ENCODE data around the gene ZSCAN31.
"Not testable (repeated sequence)": the region's sequence is repeated elsewhere in the genome, so short reads cannot be mapped to it uniquely, and the experiment has no call there.

The ZSCAN31 gene

GRCh38 chr6:28337121-28337520 lies 1.2 kb upstream of the ZSCAN31 start:
- Mint-ChIP-seq H3K9me3 (peaks cover 6% of the 10 kb centered on the region), H3K4me3 (no peak overlapping the region)

DNA sequence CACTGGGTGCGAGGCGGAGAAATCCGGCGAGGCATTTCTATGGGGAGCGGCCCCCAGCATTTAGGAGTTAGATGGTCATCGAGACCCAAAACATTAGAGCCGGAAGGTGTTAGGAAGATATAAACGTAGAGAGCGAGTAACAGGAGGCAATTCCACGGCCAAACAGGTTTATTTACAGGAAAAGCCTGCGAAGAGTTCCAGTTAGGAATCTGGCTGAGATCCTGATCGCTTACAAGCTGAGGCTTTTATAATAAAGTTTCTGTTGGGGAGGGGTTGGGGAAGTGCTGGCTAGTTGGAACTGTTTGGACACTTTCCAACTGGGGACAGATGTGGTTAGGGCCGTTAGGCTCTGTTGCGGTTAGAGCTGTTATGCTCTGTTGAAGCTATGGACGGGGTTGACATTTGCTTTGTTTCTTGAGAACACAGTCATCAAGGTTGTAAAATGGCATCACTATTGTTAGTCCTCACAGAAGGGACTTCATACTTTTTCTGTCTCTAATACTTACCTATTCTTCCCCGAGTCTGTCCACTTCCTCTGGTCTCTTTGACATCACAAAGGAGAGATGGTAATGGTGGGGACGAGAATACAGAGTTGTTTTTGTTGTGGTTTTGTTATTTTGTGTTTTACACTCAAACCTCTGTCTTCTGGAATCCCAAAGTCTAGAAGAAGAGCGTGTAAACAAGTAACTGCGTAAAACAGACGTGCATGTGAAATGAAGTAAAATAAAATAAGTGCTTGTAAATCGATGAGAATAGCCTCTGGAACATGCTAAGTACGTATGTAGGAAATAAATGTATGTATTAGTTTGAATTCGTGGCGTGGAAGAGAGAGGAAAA lies 554 bp upstream of the ZSCAN31 start:
- no peak overlapping the region for H3K4me3 Mint-ChIP-seq
- H3K4me1 Mint-ChIP-seq = peaks cover 7% of the 10 kb centered on the region

More at GRCh38 chr6:28337121-28337520, 1.2 kb upstream of the ZSCAN31 start:
- Mint-ChIP-seq H3K27ac (no peak overlapping the region), H3K4me1 (peaks cover 7% of the 10 kb centered on the region), H3K36me3 (peaks cover 3% of the 10 kb centered on the region), H3K27me3 (no peaks in the 10 kb centered on the region)

GRCh38 chr6:28335040-28335563 lies 846 bp downstream of the ZSCAN31 start:
- no peak overlapping the region for H3K27ac Mint-ChIP-seq
- H3K9me3 Mint-ChIP-seq = no peaks in the 10 kb centered on the region
- no peaks in the 10 kb centered on the region for H3K27me3 Mint-ChIP-seq
- H3K4me1 Mint-ChIP-seq = peaks cover 7% of the 10 kb centered on the region
- H3K4me3 Mint-ChIP-seq = no peak overlapping the region
- H3K36me3 Mint-ChIP-seq = no peaks in the 10 kb centered on the region

More for the DNA sequence above, 554 bp upstream of the ZSCAN31 start:
- Mint-ChIP-seq H3K36me3 (peaks cover 3% of the 10 kb centered on the region), H3K27ac (no peak overlapping the region), H3K27me3 (no peaks in the 10 kb centered on the region), H3K9me3 (peaks cover 6% of the 10 kb centered on the region)

DNA sequence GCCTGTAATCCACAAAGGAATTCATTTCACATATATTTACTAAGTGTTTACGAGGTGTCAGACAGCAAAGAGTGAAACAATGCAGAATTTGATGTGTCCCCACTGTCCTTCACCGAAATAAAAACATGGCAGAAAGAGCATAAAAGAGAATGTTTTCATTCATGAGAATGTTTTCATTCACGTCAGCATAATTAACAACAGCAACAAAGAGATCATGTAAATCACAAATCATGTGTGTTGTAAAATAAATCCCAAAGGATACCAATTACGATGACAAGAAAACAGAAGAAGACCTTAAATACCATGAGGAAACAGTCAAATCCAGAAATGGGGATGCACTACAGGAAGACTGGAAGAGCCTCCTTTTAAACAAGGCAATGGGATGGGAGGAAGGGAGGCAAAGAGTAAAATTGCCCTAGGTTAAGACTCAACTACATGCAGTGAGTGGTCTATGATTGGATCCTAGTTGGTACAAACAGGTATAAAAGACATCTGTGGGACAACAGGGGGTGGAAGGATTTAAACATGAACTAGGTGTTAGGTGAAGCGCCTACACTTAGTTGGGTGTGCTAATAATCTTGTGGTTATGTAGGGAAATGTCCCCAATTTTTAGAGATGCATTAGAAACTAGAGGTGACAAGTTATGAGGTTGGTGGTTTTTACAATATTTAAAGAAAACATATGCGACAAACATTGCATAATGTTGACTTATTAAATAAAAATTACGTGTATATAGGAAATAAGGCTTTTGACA lies 1.5 kb downstream of the ZSCAN31 start:
- no peaks in the 10 kb centered on the region for H3K9me3 Mint-ChIP-seq
- peak overlapping the region; percentile 6 for H3K4me3 Mint-ChIP-seq
- H3K4me1 Mint-ChIP-seq = peaks cover 7% of the 10 kb centered on the region
- no peaks in the 10 kb centered on the region for H3K27me3 Mint-ChIP-seq
- H3K27ac Mint-ChIP-seq = peak overlapping the region; percentile 82
- no peaks in the 10 kb centered on the region for H3K36me3 Mint-ChIP-seq

- H3K27me3 Mint-ChIP-seq = no peaks in the 10 kb centered on the region
- H3K36me3 Mint-ChIP-seq = peaks cover 5% of the 10 kb centered on the region
- peaks cover 7% of the 10 kb centered on the region for H3K4me1 Mint-ChIP-seq
- H3K4me3 Mint-ChIP-seq = no peak overlapping the region
- peak overlapping the region; percentile 14 for H3K27ac Mint-ChIP-seq
- no peaks in the 10 kb centered on the region for H3K9me3 Mint-ChIP-seq
Measured at GRCh38 chr6:28333599-28334018, 2.3 kb downstream of the ZSCAN31 start.

DNA sequence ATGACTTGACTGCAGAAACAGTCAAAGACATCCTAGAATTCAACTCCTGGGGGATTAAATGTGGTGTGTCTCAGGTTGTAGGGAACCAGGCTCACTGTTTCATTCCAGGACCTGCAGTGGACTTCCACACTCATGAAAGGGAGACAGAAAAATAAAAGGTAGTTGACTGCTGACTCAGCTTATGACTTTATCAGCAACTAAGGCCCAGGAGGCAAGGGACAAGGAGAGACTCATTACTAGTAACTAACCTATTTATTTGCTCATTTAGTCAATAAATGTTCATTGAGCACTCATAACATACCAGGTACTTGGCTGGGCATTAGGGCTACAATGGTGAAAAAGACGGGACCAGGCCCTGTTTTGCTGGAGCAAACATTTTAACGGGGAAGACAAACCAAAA lies 2.9 kb downstream of the ZSCAN31 start:
- no peaks in the 10 kb centered on the region for H3K27me3 Mint-ChIP-seq
- H3K4me3 Mint-ChIP-seq = no peak overlapping the region
- no peak overlapping the region for H3K27ac Mint-ChIP-seq
- H3K36me3 Mint-ChIP-seq = peaks cover 5% of the 10 kb centered on the region
- peaks cover 7% of the 10 kb centered on the region for H3K4me1 Mint-ChIP-seq
- no peaks in the 10 kb centered on the region for H3K9me3 Mint-ChIP-seq

DNA sequence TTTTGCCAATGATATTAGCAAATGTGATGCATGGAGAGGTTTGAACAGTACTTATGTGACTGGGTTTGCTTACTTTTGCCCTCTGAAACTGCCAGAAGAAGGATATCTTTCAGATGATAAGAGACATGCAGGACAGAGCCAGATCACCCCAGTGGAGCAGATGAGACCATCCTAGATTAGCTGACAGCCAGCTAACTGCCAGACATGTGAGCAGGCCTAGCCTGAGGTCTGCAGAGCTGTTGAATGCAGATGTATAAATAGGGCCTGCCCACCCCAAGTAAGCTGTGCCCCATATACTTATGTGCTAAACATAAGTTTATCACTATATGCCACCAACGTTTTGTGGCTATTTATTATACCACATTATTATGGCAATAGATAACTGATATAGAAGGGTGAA lies 5.9 kb downstream of the ZSCAN31 start:
- Mint-ChIP-seq H3K4me1 (peaks cover 7% of the 10 kb centered on the region), H3K27me3 (no peaks in the 10 kb centered on the region), H3K36me3 (peaks cover 13% of the 10 kb centered on the region), H3K4me3 (no peak overlapping the region), H3K9me3 (peaks cover 17% of the 10 kb centered on the region), H3K27ac (no peak overlapping the region)

DNA sequence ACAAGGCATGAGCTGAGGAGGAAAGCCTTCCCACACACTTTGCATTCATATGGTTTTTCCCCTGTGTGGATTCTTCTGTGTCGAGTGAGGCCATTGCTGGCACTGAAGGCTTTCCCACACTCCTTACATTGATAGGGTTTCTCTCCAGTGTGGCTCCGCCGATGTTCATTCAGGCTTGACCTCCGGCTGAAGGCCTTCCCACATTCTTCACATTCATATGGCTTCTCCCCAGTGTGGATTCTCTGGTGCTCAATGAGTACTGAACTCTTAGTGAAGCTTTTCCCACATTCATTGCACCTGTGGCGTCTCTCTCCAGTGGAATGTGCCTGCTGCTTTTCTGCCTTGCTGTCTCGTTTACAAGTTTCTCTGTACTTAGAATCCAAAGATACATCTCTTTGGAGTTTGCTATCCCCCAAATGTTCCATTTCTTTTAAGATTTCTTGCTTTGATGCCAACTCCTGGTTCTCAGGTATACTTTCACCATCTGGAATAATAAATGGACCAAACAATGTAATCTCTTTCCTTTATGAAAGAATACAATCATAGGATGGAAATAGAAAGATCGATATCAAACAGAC lies 9.5 kb downstream of the ZSCAN31 start:
- H3K36me3 Mint-ChIP-seq = peaks cover 18% of the 10 kb centered on the region
- H3K27me3 Mint-ChIP-seq = peaks cover 3% of the 10 kb centered on the region
- no peaks in the 10 kb centered on the region for H3K4me1 Mint-ChIP-seq
- peaks cover 20% of the 10 kb centered on the region for H3K9me3 Mint-ChIP-seq
- H3K27ac Mint-ChIP-seq = no peak overlapping the region
- no peak overlapping the region for H3K4me3 Mint-ChIP-seq

DNA sequence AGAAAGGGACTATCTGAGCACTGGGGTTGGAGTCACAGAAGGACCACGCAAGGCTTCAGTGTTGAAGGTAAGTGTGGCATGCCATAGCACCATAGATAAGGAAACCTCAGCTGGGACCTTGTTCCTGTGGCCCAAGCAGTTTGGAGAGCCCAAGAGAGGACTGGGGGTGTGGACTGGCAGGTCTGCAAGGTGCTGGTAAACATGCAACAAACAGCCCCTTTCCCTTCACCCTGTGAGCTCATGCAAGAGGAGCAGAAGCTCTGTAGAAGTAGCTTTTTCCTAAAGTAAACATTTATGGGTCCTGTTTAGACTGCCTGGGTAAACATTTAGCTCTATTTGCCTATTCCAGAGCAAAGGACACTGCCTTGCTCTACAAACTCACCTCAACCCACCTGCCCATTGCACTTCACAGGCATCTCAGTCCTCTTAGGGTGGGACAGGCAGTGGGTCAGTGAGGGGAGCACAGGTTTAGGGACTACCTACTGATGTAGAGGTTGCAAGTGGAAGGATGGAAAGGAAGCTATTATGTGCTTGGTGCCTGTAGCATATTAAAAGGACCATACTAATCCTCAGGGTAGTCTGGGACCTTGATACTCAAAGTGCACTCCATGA lies 12.0 kb downstream of the ZSCAN31 start:
- Mint-ChIP-seq H3K27ac (no peak overlapping the region), H3K36me3 (peaks cover 15% of the 10 kb centered on the region), H3K9me3 (peaks cover 20% of the 10 kb centered on the region), H3K4me3 (no peak overlapping the region), H3K4me1 (no peaks in the 10 kb centered on the region), H3K27me3 (peaks cover 3% of the 10 kb centered on the region)

- peaks cover 17% of the 10 kb centered on the region for H3K9me3 Mint-ChIP-seq
- peaks cover 13% of the 10 kb centered on the region for H3K36me3 Mint-ChIP-seq
- no peak overlapping the region for H3K27ac Mint-ChIP-seq
- H3K27me3 Mint-ChIP-seq = peaks cover 4% of the 10 kb centered on the region
- no peaks in the 10 kb centered on the region for H3K4me1 Mint-ChIP-seq
- no peak overlapping the region for H3K4me3 Mint-ChIP-seq
Measured at GRCh38 chr6:28322661-28323060, 13.3 kb downstream of the ZSCAN31 start.

DNA sequence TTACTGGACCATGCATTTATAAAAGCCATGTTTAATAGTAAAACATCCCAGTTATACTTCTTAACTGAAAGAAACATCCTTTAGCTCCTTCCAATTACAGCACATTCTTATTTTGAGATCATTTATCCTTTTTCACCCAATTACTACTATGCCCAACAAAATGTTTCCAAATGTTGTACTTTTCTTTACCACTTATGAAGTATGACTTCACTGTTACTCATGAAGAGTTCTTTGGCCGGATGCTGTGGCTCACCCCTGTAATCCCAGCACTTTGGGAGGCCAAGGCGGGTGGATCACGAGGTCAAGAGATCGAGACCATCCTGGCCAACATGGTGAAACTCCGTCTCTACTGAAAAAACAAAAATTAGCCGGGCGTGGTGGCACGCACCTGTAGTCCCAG lies 18.1 kb downstream of the ZSCAN31 start:
- not testable (repeated sequence) for H3K9me3 Mint-ChIP-seq, H3K36me3 Mint-ChIP-seq, H3K4me3 Mint-ChIP-seq, H3K27me3 Mint-ChIP-seq, H3K4me1 Mint-ChIP-seq, H3K27ac Mint-ChIP-seq

DNA sequence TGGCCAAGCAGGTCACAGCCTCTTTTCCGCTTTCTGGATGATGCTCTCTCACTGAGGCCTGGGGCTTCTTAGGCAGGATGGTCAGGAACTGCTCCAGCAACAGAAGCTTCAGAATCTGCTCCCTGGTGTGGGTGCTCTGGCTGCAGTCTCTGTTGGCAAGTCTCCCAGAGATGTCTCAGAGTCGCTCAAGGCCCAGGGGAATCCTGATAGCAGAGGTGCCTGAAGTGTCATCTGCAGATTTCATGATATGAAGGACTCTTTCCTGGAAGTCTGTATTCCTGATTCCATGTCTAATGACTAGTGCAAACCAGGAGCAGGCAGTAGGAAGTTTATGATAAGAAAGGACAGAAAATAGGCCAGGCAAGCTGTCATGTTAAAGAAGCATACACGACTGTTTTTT lies 20.3 kb downstream of the ZSCAN31 start:
- peaks cover 14% of the 10 kb centered on the region for H3K27me3 Mint-ChIP-seq
- H3K27ac Mint-ChIP-seq = no peak overlapping the region
- no peaks in the 10 kb centered on the region for H3K9me3 Mint-ChIP-seq
- no peaks in the 10 kb centered on the region for H3K36me3 Mint-ChIP-seq
- no peak overlapping the region for H3K4me3 Mint-ChIP-seq
- no peaks in the 10 kb centered on the region for H3K4me1 Mint-ChIP-seq

DNA sequence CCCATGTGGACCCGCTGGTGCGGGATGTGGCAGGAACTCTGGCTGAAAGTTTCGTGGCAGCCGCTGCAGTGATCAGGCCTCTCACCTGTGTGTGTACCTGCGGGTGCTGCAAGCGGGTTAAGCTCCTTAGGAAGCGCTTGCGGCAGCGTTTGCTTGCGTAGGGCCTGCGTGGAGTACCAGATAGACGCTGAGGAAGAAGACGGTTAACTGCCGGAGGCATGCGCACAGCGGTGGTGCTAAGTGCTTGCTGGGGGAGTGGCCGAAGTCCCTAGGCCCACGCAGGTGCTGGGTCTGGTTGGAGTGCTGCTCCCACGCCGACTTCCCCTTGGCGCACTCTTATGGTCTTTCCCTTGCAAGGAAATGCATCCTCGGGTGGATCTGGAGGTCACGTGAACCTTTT lies 23.0 kb downstream of the ZSCAN31 start:
- Mint-ChIP-seq H3K4me3 (no peak overlapping the region), H3K27me3 (peaks cover 22% of the 10 kb centered on the region), H3K36me3 (no peaks in the 10 kb centered on the region), H3K4me1 (no peaks in the 10 kb centered on the region), H3K9me3 (peaks cover 7% of the 10 kb centered on the region), H3K27ac (no peak overlapping the region)

GRCh38 chr6:28311139-28311823 lies 24.7 kb downstream of the ZSCAN31 start:
- no peaks in the 10 kb centered on the region for H3K4me1 Mint-ChIP-seq

GRCh38 chr6:28306363-28306762 lies 29.6 kb downstream of the ZSCAN31 start:
- not testable (repeated sequence) for H3K4me3 Mint-ChIP-seq, H3K27ac Mint-ChIP-seq, H3K36me3 Mint-ChIP-seq
- peaks cover 16% of the 10 kb centered on the region for H3K27me3 Mint-ChIP-seq
- peaks cover 15% of the 10 kb centered on the region for H3K9me3 Mint-ChIP-seq
- peaks cover 12% of the 10 kb centered on the region for H3K4me1 Mint-ChIP-seq

More at GRCh38 chr6:28311139-28311823, 24.7 kb downstream of the ZSCAN31 start:
- no peaks in the 10 kb centered on the region for H3K36me3 Mint-ChIP-seq
- H3K9me3 Mint-ChIP-seq = peaks cover 12% of the 10 kb centered on the region
- peaks cover 25% of the 10 kb centered on the region for H3K27me3 Mint-ChIP-seq
- no peak overlapping the region for H3K27ac Mint-ChIP-seq
- no peak overlapping the region for H3K4me3 Mint-ChIP-seq

Data from activated naive CD4-positive, alpha-beta T cell treated with anti-CD3 and anti-CD28 coated beads, Interleukin-2, amount 50 U/mL, for 24 hours (primary cell).